ENCODE data around the gene NFKB1. TPM values are rescaled to one million over a fixed set of nuclear protein-coding genes. Genes with fewer than 3 reads are reported as not detected.

The NFKB1 gene
- total and polyA plus RNA-seq, 10 of the 15 experiments (the other 5 are each of a cell fraction or from before 2014, with no cell fraction given), result 8.7 to 110 (median 57.3) TPM

DNA sequence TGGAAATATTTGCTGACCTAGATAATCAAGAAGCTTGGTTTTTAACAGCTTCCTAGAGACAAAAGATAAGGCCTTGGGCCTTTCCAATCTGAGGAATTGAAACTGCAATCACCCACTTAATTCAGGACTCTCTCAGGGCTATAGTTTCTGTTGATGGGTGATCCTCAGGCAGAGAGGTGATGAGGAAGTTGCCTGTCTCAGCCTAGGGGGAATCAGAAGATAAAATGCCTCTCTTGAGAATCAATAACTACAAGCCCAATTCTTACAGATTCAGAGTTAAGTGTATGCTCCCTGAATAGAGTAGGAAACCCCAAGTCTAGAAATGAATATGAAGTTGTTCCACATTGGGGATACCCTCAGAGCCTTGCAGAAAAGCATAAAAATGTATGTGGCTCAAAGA lies 45.5 kb downstream of the NFKB1 start (continued):
- TF ChIP-seq, protein P1, sequence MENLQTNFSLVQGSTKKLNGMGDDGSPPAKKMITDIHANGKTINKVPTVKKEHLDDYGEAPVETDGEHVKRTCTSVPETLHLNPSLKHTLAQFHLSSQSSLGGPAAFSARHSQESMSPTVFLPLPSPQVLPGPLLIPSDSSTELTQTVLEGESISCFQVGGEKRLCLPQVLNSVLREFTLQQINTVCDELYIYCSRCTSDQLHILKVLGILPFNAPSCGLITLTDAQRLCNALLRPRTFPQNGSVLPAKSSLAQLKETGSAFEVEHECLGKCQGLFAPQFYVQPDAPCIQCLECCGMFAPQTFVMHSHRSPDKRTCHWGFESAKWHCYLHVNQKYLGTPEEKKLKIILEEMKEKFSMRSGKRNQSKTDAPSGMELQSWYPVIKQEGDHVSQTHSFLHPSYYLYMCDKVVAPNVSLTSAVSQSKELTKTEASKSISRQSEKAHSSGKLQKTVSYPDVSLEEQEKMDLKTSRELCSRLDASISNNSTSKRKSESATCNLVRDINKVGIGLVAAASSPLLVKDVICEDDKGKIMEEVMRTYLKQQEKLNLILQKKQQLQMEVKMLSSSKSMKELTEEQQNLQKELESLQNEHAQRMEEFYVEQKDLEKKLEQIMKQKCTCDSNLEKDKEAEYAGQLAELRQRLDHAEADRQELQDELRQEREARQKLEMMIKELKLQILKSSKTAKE (IDR thresholded peaks at IDR 0.05; ENCODE audit: low read depth, poor library complexity, severe bottlenecking), result no peak
- TF ChIP-seq BMI1 (IDR thresholded peaks at IDR 0.05; ENCODE audit: borderline replicate concordance) (peak; percentile 37; the same call in 1 of the 2 replicates), RCOR1 (conservative IDR thresholded peaks at IDR 0.05; ENCODE audit: low read depth, low read length) (no peak), TCF12 (IDR thresholded peaks at IDR 0.05; ENCODE audit: low read depth, low read length) (no peak), SPI1 (IDR thresholded peaks at IDR 0.05; ENCODE audit: borderline replicate concordance, insufficient read depth, low read depth, low read length) (peak; percentile 86), MEF2B (IDR thresholded peaks at IDR 0.05; ENCODE audit: partially characterized antibody, poor library complexity, severe bottlenecking) (peak; percentile 83), SREBF1 (IDR thresholded peaks at IDR 0.05; ENCODE audit: low read length) (no peak), RFX5 (IDR thresholded peaks at IDR 0.05; ENCODE audit: low read depth, low read length) (no peak), FOXM1 (IDR thresholded peaks at IDR 0.05; ENCODE audit: low read depth, low read length) (0 out of 2 replicates have a peak, but pooled peaks have one; percentile 36), EGR1 (IDR thresholded peaks at IDR 0.05; ENCODE audit: borderline replicate concordance in 1 of 2, low read depth in 2 of 2, low read length in 2 of 2) (no peak), RBBP5 (conservative IDR thresholded peaks at IDR 0.05) (no peak), ETV6 (conservative IDR thresholded peaks at IDR 0.05 in 1 of 2, IDR thresholded peaks at IDR 0.05 in 1 of 2; ENCODE audit: borderline replicate concordance in 1 of 2, low read depth in 1 of 2) (0 out of 4 replicates have a peak, but pooled peaks of 1 of the 2 experiments have one; percentile 17), MEF2A (IDR thresholded peaks at IDR 0.05; ENCODE audit: insufficient read depth, low read depth, low read length) (peak; percentile 31; the same call in 1 of the 2 replicates), CHD2 (IDR thresholded peaks at IDR 0.05; ENCODE audit: borderline replicate concordance, low read depth, low read length) (no peak), ZNF622 (IDR thresholded peaks at IDR 0.05) (no peak), STAT1 (conservative IDR thresholded peaks at IDR 0.05) (no peak), IKZF2 (IDR thresholded peaks at IDR 0.05) (peak; percentile 87 to 91), TBL1XR1 (IDR thresholded peaks at IDR 0.05; ENCODE audit: low read depth, low read length) (peak; percentile 5; the same call in 1 of the 2 replicates), DPF2 (IDR thresholded peaks at IDR 0.05) (0 out of 2 replicates have a peak, but pooled peaks have one; percentile 70), TCF7 (IDR thresholded peaks at IDR 0.05; ENCODE audit: borderline replicate concordance) (no peak)
- TF ChIP-seq, protein P2, sequence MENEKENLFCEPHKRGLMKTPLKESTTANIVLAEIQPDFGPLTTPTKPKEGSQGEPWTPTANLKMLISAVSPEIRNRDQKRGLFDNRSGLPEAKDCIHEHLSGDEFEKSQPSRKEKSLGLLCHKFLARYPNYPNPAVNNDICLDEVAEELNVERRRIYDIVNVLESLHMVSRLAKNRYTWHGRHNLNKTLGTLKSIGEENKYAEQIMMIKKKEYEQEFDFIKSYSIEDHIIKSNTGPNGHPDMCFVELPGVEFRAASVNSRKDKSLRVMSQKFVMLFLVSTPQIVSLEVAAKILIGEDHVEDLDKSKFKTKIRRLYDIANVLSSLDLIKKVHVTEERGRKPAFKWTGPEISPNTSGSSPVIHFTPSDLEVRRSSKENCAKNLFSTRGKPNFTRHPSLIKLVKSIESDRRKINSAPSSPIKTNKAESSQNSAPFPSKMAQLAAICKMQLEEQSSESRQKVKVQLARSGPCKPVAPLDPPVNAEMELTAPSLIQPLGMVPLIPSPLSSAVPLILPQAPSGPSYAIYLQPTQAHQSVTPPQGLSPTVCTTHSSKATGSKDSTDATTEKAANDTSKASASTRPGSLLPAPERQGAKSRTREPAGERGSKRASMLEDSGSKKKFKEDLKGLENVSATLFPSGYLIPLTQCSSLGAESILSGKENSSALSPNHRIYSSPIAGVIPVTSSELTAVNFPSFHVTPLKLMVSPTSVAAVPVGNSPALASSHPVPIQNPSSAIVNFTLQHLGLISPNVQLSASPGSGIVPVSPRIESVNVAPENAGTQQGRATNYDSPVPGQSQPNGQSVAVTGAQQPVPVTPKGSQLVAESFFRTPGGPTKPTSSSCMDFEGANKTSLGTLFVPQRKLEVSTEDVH (IDR thresholded peaks at IDR 0.05; ENCODE audit: low read depth, partially characterized antibody), result no peak
